ENCODE data around the gene DIPK1A.
A peak's percentile ranks its signal among the peaks of the same experiment; 100 is the strongest.

DIPK1A gene

GRCh38 chr1:92808381-92808780, 152.9 kb downstream of the DIPK1A start:
- Histone ChIP-seq H3K36me3 (ENCODE audit: control insufficient read depth, insufficient read depth, low read length, severe bottlenecking) (no peaks in the 10 kb centered on the region), H3K27me3 (replicated peaks; ENCODE audit: control insufficient read depth, insufficient read depth, low read length) (no peaks in the 10 kb centered on the region), H3K9me3 (ENCODE audit: control insufficient read depth, low read length) (no peaks in the 10 kb centered on the region), H3K4me3 (ENCODE audit: low read length) (no peak overlapping the region), H3K4me1 (ENCODE audit: control insufficient read depth, insufficient read depth, low read length) (peaks cover 20% of the 10 kb centered on the region), H3K9ac (ENCODE audit: low read length) (no peak overlapping the region)
- DNase-seq (ENCODE audit: low read depth) = no peak

DNA sequence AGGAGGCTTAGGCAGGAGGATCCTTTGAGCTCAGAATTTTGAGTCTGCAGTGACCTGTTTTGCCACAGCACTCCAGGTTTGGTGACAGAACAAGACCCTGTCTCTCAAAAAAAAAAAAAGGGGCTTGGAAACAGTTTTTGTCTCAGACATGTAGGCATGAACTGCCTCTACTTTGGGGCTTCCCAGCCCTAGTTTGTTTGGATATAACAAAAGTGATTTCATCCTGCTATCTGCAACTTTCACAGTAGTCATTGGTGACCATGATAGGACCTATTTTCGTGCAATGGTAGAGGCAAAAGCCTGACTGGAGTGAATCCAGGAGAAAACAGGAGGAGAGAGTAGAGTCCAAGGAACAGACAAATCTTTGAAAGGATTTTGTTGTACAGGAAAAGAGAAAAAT, 156.0 kb downstream of the DIPK1A start:
- Histone ChIP-seq H3K9ac (ENCODE audit: low read length) (peak overlapping the region; percentile 59), H3K9me3 (ENCODE audit: control insufficient read depth, low read length) (no peaks in the 10 kb centered on the region), H3K36me3 (ENCODE audit: control insufficient read depth, insufficient read depth, low read length, severe bottlenecking) (no peaks in the 10 kb centered on the region), H3K27me3 (replicated peaks; ENCODE audit: control insufficient read depth, insufficient read depth, low read length) (no peaks in the 10 kb centered on the region), H3K4me3 (ENCODE audit: low read length) (peak overlapping the region; percentile 25), H3K4me1 (ENCODE audit: control insufficient read depth, insufficient read depth, low read length) (peaks cover 28% of the 10 kb centered on the region)
- DNase-seq (ENCODE audit: low read depth) = no peak

DNA sequence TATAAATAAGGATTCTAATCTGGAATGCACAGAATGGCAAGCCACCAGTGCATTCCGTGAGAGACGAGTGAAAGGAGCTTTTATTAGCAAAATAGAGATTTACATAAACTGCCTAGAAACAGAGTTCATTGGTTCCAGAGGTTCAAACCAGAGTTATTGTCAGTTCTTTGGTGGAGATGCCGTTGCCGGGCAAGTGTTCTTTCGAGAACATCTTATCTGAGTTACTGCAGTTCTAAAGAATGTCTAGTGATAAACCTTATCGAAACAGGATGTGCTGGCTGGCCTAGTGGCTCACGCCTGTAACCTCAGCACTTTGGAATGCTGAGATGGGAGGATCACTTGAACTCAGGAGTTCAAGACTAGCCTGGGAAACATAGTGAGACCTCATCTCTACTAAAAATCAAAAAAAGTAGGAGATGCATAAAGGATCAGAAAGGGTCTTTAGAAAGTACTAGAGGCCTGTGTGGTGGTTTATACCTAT, 156.5 kb downstream of the DIPK1A start:
- peak; percentile 77 for DNase-seq (ENCODE audit: low read depth)
- Histone ChIP-seq H3K4me3 (ENCODE audit: low read length) (peak overlapping the region; percentile 25), H3K9ac (ENCODE audit: low read length) (peak overlapping the region; percentile 59)

GRCh38 chr1:92803140-92803887, 157.9 kb downstream of the DIPK1A start:
- H3K4me1 ChIP-seq (ENCODE audit: control insufficient read depth, insufficient read depth, low read length) = peaks cover 27% of the 10 kb centered on the region
- H3K27me3 ChIP-seq (replicated peaks; ENCODE audit: control insufficient read depth, insufficient read depth, low read length) = no peaks in the 10 kb centered on the region
- H3K36me3 ChIP-seq (ENCODE audit: control insufficient read depth, insufficient read depth, low read length, severe bottlenecking) = no peaks in the 10 kb centered on the region
- H3K4me3 ChIP-seq (ENCODE audit: low read length) = no peak overlapping the region
- no peaks in the 10 kb centered on the region for H3K9me3 ChIP-seq (ENCODE audit: control insufficient read depth, low read length)
- DNase-seq (ENCODE audit: low read depth) = no peak
- peak overlapping the region; percentile 68 for H3K9ac ChIP-seq (ENCODE audit: low read length)

More for the DNA sequence above, 156.5 kb downstream of the DIPK1A start:
- Histone ChIP-seq H3K36me3 (ENCODE audit: control insufficient read depth, insufficient read depth, low read length, severe bottlenecking) (no peaks in the 10 kb centered on the region), H3K9me3 (ENCODE audit: control insufficient read depth, low read length) (no peaks in the 10 kb centered on the region), H3K4me1 (ENCODE audit: control insufficient read depth, insufficient read depth, low read length) (peaks cover 28% of the 10 kb centered on the region), H3K27me3 (replicated peaks; ENCODE audit: control insufficient read depth, insufficient read depth, low read length) (no peaks in the 10 kb centered on the region)

DNA sequence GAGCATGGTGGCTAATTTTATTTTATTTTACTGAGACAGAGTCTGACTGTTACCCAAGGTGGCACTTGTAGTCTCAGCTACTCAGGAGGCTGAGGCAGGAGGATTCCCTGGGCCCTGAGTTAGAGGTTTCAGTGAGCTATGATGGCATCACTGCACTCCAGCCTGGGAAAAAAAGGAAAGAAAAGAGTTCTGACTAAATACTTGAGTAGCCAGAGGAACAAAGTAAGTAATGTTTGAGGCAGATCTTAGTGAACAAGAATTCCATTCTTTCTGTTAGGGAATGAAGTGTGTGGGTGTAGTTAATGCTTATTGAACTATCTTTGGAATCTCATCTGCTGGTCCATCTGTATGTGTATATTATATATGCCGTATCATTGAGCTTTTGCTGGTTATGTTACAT, 163.3 kb downstream of the DIPK1A start:
- H3K4me1 ChIP-seq (ENCODE audit: control insufficient read depth, insufficient read depth, low read length) = peaks cover 12% of the 10 kb centered on the region
- no peaks in the 10 kb centered on the region for H3K36me3 ChIP-seq (ENCODE audit: control insufficient read depth, insufficient read depth, low read length, severe bottlenecking)
- peak; percentile 65 for DNase-seq (ENCODE audit: low read depth)
- no peaks in the 10 kb centered on the region for H3K27me3 ChIP-seq (replicated peaks; ENCODE audit: control insufficient read depth, insufficient read depth, low read length)
- no peaks in the 10 kb centered on the region for H3K9me3 ChIP-seq (ENCODE audit: control insufficient read depth, low read length)
- no peak overlapping the region for H3K9ac ChIP-seq (ENCODE audit: low read length)
- H3K4me3 ChIP-seq (ENCODE audit: low read length) = no peak overlapping the region

- Histone ChIP-seq H3K4me3 (ENCODE audit: low read length) (no peak overlapping the region), H3K4me1 (ENCODE audit: control insufficient read depth, insufficient read depth, low read length) (peaks cover 7% of the 10 kb centered on the region), H3K9me3 (ENCODE audit: control insufficient read depth, low read length) (no peaks in the 10 kb centered on the region), H3K9ac (ENCODE audit: low read length) (no peak overlapping the region), H3K36me3 (ENCODE audit: control insufficient read depth, insufficient read depth, low read length, severe bottlenecking) (no peaks in the 10 kb centered on the region), H3K27me3 (replicated peaks; ENCODE audit: control insufficient read depth, insufficient read depth, low read length) (no peaks in the 10 kb centered on the region)
- no peak for DNase-seq (ENCODE audit: low read depth)
Observed at GRCh38 chr1:92797297-92797696, 164.0 kb downstream of the DIPK1A start.

DNA sequence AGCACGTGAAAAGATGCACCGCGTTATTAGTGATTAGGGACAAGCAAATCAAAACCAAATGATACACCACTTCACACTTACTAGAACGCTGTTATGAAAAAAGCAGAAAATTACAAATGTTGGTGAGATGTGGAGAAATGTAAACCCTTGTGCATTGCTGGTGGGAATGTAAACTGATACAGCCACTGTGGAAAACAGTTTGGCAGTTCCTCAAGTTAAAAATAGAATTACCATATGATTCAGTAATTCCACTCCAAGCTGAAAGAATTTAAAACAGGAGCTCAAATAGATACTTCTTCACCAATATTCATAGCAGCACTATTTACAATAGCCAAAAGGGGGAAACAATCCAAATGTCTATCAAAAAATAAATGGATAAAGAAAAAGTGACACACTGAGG, 166.1 kb downstream of the DIPK1A start:
- peaks cover 12% of the 10 kb centered on the region for H3K4me1 ChIP-seq (ENCODE audit: control insufficient read depth, insufficient read depth, low read length)
- no peaks in the 10 kb centered on the region for H3K36me3 ChIP-seq (ENCODE audit: control insufficient read depth, insufficient read depth, low read length, severe bottlenecking)
- no peaks in the 10 kb centered on the region for H3K27me3 ChIP-seq (replicated peaks; ENCODE audit: control insufficient read depth, insufficient read depth, low read length)
- no peaks in the 10 kb centered on the region for H3K9me3 ChIP-seq (ENCODE audit: control insufficient read depth, low read length)
- no peak overlapping the region for H3K9ac ChIP-seq (ENCODE audit: low read length)
- peak overlapping the region; percentile 3 for H3K4me3 ChIP-seq (ENCODE audit: low read length)
- peak; percentile 79 for DNase-seq (ENCODE audit: low read depth)

DNA sequence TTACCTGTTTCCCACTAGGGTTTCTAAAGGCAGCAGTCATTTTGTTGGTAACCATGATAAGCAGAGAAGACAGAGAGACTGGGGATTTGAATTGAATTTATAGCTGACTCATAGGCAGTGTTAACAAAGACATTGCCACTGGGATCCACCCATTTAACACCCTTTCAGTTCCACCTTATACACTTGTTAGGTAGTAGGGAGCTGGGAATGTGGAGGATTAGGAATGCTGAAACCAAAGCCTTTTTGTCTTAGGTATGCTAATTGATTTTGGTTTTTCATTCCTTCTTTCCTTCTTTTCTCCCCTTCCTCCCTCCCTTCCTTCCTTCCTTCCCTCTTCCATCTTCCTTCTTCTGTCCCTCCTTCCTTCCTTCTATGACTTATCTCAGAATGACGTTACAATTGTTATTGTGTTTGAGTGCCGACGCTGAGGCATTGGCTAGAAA, 168.9 kb downstream of the DIPK1A start:
- DNase-seq (ENCODE audit: low read depth) = no peak
- no peaks in the 10 kb centered on the region for H3K9me3 ChIP-seq (ENCODE audit: control insufficient read depth, low read length)
- H3K36me3 ChIP-seq (ENCODE audit: control insufficient read depth, insufficient read depth, low read length, severe bottlenecking) = no peaks in the 10 kb centered on the region
- no peak overlapping the region for H3K9ac ChIP-seq (ENCODE audit: low read length)
- peaks cover 12% of the 10 kb centered on the region for H3K4me1 ChIP-seq (ENCODE audit: control insufficient read depth, insufficient read depth, low read length)
- no peak overlapping the region for H3K4me3 ChIP-seq (ENCODE audit: low read length)
- H3K27me3 ChIP-seq (replicated peaks; ENCODE audit: control insufficient read depth, insufficient read depth, low read length) = no peaks in the 10 kb centered on the region
